ENCODE measurements around the gene ARHGAP25.

Gene ARHGAP25

DNA sequence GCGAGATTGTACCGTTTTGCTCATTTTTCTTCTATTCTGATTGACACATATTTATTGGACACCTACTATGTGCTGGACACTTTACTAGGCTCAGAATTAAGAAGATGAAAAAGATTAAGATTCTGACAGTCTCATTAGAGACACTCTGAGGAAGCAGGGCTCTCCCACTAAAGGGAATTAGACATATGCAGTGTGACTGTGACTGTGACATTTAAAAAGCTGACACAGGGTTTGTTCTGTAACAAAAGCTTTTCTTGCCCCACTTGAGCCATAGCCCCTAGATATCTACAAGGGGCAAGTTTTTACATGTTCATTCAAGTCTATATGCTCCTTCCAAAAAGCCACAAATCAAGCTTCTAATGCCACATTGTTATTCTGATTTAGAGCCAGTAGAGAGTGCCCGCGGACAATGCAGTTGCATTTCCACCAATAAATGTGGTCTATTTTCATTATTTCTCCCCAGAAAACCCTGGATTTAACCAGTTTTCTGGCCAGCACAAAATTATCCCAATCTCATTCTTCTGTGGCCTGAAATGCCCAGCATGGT is 9.8 kb downstream of the ARHGAP25 start:
- DNase-seq, result no peak

DNA sequence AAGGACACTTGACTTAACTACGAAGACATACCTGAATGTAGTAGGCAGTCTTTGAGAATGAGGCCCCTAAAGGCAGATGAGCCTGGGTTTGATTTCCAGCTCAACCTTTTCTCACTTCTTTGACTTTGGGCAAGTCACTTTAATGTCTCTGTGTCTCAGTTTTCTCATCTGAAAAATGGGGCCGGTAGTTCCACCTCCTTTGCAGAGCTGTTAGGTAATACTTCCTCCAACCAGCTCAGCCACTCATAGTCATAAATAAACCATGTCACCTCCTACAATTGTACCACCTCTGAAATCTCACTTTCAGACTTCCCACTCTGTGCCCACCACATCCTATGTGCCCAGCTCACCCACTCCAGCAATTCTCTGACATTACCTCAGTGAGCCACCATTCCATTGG is 10.4 kb downstream of the ARHGAP25 start:
- no peak for DNase-seq

DNA sequence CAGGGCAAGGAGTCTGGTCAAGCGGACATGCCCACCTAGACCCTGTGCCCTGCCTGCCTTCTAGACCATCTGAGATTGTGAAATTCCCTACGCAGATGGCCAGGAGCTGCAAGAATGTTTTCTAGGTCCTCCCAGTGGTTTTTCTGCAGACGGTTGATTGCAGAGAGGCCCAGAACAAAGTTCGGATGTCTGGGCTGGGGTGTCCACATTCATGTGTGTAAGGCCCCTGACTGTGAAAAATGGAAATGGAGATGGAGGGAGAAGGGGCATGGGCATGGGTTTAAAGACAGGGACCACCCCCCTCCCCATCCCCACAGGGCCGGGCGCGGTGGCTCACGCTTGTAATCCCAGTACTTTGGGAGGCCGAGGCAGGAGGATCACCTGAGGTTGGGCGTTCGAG is 11.8 kb downstream of the ARHGAP25 start:
- DNase-seq, result no peak

- no peak for DNase-seq
Observed at GRCh38 chr2:68747413-68747812, 12.8 kb downstream of the ARHGAP25 start.

- DNase-seq, result no peak
Observed at GRCh38 chr2:68747900-68748299, 13.3 kb downstream of the ARHGAP25 start.

DNA sequence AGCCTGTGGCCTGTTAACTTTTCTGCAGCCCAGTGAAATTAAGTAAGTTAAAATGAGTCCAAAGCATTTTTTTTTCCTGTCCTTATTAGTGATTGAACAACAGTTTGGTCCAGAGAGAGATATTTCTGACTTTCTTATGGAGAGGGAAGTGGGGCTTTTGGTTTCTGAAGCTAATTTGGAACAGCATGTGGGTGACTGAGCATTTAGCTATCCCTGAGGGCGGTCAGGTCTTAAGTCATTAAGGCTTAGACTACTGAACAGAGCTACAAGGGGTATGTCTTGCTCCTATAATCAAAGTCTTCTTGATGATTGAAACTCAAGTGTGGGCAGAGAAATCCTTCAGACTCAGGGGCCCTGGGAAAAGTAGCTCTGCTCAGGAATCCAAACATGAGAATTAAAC is 14.0 kb downstream of the ARHGAP25 start:
- DNase-seq, result no peak

DNA sequence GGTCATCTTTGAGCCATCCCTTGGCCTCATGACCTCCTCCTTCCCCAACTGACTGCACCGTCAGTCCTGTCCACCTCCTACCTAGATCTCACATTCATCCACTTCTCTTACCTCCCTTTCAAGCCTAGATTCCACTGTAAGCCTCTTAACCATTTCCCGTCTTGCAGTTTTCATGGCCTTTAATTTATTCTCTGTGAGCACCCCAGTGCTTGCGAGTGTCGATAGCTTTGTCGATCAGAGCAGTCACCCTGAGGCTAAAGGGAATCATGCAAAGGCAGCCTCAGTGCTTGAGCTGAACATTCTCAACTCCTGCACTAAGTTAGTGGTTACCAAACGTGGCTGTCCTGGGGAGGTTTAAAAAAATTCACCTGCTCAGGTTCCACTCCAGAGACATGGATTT is 14.7 kb downstream of the ARHGAP25 start:
- no peak for DNase-seq

DNA sequence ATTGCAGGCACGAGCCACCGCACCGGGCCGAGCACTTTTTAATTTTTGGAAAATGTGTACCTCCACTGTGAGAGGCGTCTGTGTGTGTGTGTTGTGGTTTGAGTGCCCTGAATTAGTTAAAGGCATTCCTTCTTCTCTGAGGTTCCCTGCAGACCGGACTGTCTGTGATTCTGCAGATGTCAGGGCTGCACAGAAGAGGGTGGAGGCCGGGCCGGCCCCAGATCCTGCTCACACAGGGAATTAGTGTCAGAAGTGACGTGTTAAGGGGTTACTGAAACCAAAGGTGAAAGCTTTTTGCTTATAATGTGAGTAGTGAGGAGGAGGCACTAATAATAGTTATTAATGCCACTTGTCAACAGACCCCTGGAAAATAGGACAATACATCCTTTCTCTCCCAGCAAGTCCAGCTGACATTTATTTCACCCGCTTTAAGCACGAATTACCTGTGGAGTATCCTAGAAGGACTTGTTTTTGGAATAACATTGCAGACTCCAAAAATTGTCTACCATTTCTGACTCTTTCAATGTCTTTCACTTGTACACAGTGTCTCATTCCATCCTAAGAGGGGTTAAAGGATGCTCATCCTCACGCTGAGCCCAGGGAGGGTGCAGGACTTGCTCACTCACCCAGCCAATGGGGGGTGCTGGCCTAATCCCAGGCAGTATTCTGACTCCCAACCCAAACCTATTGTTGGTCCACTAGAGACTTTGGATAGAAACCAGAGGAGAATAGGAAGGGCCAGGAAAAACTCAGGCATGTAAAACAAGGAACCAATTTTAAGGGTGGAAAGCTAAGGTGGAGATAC is 16.2 kb downstream of the ARHGAP25 start:
- no peak for DNase-seq

DNA sequence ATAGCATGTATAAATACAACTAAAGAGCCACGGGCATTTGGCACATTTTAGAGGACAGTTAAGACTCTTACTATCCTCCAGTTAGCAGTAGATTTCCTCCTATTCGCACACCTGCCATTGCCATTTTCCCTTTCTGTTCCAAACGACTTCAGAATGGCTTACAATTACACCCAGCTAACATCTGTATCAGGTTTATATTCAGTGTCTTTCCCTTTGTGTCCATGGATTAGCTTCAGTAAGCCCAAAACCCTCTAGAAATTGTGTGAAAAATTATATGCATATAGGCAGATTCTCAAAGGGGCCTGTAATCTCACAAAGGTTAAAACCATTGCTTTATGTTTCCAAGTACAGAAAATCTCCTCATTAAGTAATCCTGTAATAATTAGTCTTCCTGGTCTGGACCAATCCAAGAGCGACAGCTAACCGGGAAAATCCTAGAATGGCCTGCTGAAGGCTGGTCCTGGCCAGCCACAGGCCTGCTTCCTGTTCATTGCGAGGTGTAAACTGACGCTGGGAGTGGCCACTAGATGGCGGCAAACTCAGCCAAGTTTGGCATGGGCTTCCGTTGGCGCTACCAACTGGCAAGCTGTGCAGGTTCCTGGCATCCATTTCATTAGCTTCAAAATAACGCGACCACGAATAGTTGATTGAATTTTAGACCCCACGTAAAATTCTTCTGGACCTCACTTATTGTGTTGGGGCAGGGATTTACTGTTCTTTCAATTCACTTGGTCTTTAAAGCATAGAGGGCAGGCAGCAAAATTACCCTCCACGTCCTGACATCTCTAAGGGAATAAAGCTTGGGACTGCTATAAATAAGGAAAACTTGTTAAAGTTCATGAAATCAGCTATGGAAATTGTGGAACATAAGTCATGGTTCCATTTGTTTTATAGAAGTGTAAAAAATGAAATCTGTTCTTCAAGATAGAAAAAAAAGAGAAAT is 17.1 kb downstream of the ARHGAP25 start:
- DNase-seq, result peak; percentile 94

- DNase-seq, result no peak
Observed at GRCh38 chr2:68753318-68753717, 18.7 kb downstream of the ARHGAP25 start.

DNA sequence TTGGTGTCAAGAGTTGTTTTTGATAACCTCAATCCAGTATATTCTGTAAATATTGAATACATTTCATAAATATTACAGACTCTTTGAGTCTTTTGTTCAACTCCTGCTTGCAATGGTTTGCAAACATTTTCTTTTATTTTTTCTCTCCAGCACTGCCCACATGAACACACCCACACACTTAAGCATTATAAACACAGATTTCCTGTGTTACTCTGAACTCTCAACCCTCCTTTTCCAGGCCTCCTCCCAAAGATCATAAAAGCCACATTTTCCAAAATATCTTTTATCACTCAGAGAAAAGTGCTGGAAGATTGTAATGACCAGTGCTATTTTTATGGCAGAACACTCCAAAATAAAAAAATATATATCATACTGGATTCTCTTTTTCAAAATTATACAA is 20.5 kb downstream of the ARHGAP25 start:
- DNase-seq, result no peak

DNA sequence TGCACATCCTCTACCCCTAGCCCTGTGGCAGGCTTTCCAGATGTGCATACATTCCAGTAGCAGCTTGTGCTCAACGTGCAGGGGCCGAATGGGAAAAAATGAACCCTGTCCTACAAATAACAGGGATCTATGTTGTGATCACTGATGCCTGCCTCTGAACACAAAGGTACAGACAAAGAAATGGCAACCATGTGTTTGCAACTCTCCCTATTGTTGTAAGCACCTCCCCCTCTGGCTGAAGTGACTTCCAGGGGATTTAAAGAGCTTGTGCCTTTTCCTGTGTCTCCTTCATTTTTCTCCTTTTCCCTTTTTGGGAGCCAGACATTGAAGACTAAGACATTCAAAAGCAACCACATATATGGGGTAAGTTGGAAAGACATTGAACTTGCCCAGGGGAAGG is 21.6 kb downstream of the ARHGAP25 start:
- no peak for DNase-seq

- no peak for DNase-seq
Observed at GRCh38 chr2:68757081-68757480, 22.5 kb downstream of the ARHGAP25 start.

DNA sequence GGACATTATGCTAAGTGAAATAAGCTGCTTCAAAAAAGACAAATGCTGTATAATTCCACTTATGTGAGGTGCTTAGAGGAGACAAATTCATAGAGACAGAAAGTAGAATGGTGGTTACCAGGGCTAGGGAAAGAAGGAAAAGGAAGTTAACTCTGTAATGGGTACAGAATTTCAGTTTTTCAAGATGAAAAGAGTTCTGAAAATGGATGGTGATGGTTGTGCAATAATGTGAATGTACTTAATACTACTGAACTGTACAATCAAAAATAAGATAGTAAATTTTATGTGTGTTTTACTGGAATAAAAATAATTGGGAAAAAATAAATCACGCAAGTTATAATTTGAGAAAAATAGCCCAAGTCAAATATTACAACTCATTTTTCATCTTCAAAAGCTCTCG is 27.5 kb downstream of the ARHGAP25 start:
- DNase-seq, result no peak

DNA sequence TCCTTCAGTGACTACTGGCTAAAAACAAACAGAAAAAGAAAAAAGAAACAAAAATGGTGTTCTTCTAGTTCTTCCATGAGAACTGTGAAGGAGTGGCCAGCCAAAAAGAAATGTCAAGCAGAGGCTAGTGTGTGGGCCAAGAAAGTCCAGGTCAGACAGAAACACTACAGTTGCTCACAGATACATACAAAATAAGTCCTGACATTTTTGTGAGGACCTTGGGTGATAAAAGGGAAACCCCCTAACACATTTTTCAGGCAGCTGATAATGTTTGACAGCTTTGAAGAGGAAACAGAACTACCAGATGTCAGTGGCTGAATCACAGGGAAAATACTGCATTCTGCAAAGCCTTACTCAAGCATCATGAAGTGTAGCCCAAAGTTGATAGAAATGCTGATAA is 28.1 kb downstream of the ARHGAP25 start:
- no peak for DNase-seq

DNA sequence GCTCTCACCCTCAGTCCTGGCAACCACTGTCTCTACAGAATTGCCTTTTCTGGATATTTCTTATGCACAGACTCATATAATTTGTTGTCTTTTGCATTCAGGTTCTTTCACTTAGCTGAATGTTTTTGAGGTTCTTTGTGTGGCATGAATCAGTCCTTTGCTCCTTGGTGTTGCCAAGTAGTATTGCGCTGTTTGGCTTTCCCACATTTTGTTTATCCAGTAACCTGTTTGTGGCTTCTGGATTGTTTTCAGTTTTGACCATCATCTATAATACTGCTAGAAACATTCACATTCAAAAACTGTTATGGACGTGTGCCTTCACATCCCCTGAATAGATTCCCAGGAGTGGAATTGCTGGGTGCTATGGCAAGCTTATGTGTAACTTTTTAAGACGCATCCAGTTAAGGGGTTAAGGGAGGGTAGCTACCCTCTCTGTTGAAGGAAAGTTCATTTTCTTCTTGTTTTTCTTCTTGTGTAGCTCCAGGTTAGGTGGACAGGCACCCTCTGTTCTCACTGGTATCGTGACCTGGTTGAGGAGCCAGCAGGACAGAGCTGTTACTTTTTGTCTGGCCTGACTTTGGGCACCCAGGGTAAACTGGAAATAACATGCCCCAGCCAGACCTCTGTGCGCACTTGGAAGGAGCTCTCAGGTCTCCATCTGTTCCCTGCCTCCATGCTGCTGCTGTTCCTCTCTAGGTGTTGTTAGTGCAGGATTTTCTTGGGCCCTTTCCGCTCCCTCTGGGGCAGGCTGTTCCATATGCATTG is 29.6 kb downstream of the ARHGAP25 start:
- DNase-seq, result no peak

DNA sequence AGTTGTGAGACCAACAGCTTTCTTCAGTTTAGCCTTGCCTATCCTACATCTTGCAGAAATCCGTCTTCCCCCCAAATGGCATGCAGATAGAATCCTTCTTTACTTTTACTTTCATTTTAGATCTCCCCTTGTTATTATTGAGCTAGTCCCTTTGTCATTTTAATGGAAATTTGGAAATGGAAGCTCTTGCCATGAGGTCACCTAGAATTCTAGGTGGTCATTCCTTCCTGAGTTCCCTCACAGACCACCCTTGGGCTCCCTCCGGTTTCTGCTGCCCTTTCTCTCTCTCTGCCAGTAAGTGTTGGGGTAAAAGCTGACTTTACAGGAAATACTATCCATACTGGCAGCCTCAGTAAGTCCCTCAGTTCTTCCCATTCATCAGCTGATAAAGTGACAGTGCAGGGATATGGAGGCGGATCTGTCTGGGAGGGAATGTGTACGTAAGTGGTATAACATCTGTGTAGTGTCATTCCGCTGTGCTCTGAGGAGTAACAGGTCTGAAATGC is 30.2 kb downstream of the ARHGAP25 start:
- no peak for DNase-seq

DNA sequence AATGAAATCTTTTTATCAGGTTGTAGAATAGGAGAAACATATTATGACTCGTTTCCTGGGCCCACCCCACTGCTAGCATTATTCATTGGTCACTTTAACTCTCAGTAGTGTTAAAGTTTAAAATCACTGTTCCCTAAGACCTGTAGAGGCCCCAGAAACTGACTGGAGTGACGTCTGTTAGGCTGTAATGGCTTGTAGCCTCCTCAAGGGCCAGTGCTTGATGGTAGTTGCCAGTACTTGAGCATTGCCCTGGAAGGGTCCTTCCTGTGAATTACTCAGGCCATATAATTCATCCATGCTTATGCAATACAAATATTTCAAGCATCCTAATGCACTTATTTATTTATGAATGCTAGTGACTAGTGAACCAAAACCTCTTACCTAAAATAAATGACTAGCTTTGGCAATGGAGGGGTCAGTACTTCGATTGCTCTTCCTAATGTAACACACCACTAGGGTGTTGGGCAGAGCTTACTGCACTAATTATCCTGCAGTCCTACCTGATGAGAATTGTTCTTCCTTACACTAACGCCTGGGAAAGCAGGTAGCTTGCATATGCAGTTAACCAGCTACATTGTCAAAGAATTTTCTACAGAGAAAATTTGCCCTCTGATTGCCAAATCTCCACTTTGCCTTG is 31.2 kb downstream of the ARHGAP25 start:
- DNase-seq, result no peak

DNA sequence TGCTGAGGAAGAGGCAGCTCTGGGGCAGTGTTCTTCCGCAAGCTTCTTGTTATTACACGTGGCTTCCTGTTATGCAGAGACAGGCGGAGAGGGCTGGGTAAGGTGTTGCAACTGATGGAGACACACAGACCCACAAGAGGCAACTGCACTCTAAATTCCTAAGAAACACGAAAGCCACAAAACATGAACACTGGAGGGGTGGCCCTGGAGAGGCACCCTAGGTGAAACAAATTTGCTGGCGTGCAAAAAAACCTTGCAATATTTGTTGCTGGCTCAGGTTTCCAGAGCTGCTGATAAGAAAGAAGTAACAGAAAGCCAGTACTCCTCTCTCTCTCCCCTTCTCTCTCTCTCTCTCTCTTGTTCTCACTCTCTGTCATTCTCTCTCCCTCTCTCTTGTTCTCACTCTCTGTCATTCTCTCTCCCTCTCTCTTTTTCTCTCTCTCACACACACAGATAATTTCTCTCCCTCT is 31.8 kb downstream of the ARHGAP25 start:
- peak; percentile 55 for DNase-seq

GRCh38 chr2:68767031-68767961 is 32.7 kb downstream of the ARHGAP25 start:
- peak; percentile 35 for DNase-seq

DNA sequence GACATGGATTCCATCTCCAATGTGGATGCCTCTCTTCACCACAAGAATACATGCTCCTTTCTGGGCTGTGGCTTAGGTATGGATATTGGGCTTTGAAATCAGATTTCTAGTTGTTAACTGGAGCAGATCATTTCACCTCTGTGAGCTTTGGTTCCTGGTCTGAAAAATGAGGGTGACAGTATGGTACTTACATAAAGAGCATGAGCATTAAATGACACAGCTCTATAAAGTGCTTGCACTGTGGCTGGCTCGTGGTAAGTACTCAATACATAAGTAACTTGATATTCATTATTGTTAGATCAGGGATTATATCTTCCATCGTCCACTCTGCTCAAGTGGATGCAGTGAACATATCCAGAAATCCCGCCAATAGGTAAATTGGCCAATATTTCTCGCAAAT is 33.4 kb downstream of the ARHGAP25 start:
- no peak for DNase-seq
